ENCODE results near the gene EIF1AX.
"Not testable (repeated sequence)": the region's sequence is repeated elsewhere in the genome, so short reads cannot be mapped to it uniquely, and the experiment has no call there.

The EIF1AX gene

GRCh38 chrX:20141281-20142220 lies at the start of gene EIF1AX:
Gene EIF1AX, minus strand, starts transcription at chrX:20141838. Its CDS starts 198 bp downstream, at chrX:20141640.
- DNase-seq (ENCODE audit: low read depth), result peak; percentile 87

- no peak for DNase-seq (ENCODE audit: low read depth)
Measured at GRCh38 chrX:20189171-20189570, 47.5 kb upstream of the EIF1AX start.

- DNase-seq (ENCODE audit: low read depth), result no peak
Measured at GRCh38 chrX:20181598-20182329, 40.1 kb upstream of the EIF1AX start.

- no peak for DNase-seq (ENCODE audit: low read depth)
Measured at GRCh38 chrX:20177093-20177492, 35.5 kb upstream of the EIF1AX start.

- no peak for DNase-seq (ENCODE audit: low read depth)
Measured at GRCh38 chrX:20173856-20174255, 32.2 kb upstream of the EIF1AX start.

GRCh38 chrX:20173313-20173712 lies 31.7 kb upstream of the EIF1AX start:
- DNase-seq (ENCODE audit: low read depth), result no peak

- no peak for DNase-seq (ENCODE audit: low read depth)
Measured at GRCh38 chrX:20171887-20172286, 30.2 kb upstream of the EIF1AX start.

GRCh38 chrX:20162516-20162915 lies 20.9 kb upstream of the EIF1AX start:
- not testable (repeated sequence) for DNase-seq (ENCODE audit: low read depth)

- no peak for DNase-seq (ENCODE audit: low read depth)
Measured at GRCh38 chrX:20159797-20160385, 18.3 kb upstream of the EIF1AX start.

GRCh38 chrX:20151689-20152088 lies 10.1 kb upstream of the EIF1AX start:
- DNase-seq (ENCODE audit: low read depth), result no peak

GRCh38 chrX:20149326-20149725 lies 7.7 kb upstream of the EIF1AX start:
- no peak for DNase-seq (ENCODE audit: low read depth)

- DNase-seq (ENCODE audit: low read depth), result no peak
Measured at GRCh38 chrX:20147561-20147960, 5.9 kb upstream of the EIF1AX start.

GRCh38 chrX:20144491-20144890 lies 2.9 kb upstream of the EIF1AX start:
- DNase-seq (ENCODE audit: low read depth), result peak; percentile 15

GRCh38 chrX:20143561-20143960 lies 1.9 kb upstream of the EIF1AX start:
- no peak for DNase-seq (ENCODE audit: low read depth)

GRCh38 chrX:20143111-20143510 lies 1.5 kb upstream of the EIF1AX start:
- no peak for DNase-seq (ENCODE audit: low read depth)

- no peak for DNase-seq (ENCODE audit: low read depth)
Measured at GRCh38 chrX:20140420-20140819, 1.2 kb downstream of the EIF1AX start.

- no peak for DNase-seq (ENCODE audit: low read depth)
Measured at GRCh38 chrX:20139966-20140365, 1.7 kb downstream of the EIF1AX start.

GRCh38 chrX:20135944-20136343 lies 5.7 kb downstream of the EIF1AX start:
- no peak for DNase-seq (ENCODE audit: low read depth)

GRCh38 chrX:20132666-20133065 lies 9.0 kb downstream of the EIF1AX start:
- no peak for DNase-seq (ENCODE audit: low read depth)

GRCh38 chrX:20130357-20130756 lies 11.3 kb downstream of the EIF1AX start:
- DNase-seq (ENCODE audit: low read depth), result no peak

- no peak for DNase-seq (ENCODE audit: low read depth)
Measured at GRCh38 chrX:20129547-20129946, 12.1 kb downstream of the EIF1AX start.

GRCh38 chrX:20128670-20129069 lies 13.0 kb downstream of the EIF1AX start:
- DNase-seq (ENCODE audit: low read depth), result no peak

GRCh38 chrX:20127440-20127839 lies 14.2 kb downstream of the EIF1AX start:
- DNase-seq (ENCODE audit: low read depth), result not testable (repeated sequence)
